GM20000 (cell line): ENCODE data around the gene SPTSSA.

Source experiments
- DNase-seq: peaks from one replicate; pipeline ENCODE4 v3.0.0; 2012; ENCODE audit warnings: low spot score
- TF ChIP-seq, protein P1 (sequence below): IDR thresholded peaks from 2 replicates; pipeline ENCODE4 v1.5.1; 2012; ENCODE audit warnings: mild to moderate bottlenecking, control low read depth; ENCODE audit errors: extremely low read depth, missing control alignments

Gene SPTSSA

GRCh38 chr14:34498684-34499412 is 36.8 kb upstream of the SPTSSA start:
- peak; percentile 34 for DNase-seq
- TF ChIP-seq, protein P1, sequence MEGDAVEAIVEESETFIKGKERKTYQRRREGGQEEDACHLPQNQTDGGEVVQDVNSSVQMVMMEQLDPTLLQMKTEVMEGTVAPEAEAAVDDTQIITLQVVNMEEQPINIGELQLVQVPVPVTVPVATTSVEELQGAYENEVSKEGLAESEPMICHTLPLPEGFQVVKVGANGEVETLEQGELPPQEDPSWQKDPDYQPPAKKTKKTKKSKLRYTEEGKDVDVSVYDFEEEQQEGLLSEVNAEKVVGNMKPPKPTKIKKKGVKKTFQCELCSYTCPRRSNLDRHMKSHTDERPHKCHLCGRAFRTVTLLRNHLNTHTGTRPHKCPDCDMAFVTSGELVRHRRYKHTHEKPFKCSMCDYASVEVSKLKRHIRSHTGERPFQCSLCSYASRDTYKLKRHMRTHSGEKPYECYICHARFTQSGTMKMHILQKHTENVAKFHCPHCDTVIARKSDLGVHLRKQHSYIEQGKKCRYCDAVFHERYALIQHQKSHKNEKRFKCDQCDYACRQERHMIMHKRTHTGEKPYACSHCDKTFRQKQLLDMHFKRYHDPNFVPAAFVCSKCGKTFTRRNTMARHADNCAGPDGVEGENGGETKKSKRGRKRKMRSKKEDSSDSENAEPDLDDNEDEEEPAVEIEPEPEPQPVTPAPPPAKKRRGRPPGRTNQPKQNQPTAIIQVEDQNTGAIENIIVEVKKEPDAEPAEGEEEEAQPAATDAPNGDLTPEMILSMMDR: peak; percentile 10

GRCh38 chr14:34496679-34497513 is 34.9 kb upstream of the SPTSSA start:
- TF ChIP-seq, protein P1: no peak
- no peak for DNase-seq

DNA sequence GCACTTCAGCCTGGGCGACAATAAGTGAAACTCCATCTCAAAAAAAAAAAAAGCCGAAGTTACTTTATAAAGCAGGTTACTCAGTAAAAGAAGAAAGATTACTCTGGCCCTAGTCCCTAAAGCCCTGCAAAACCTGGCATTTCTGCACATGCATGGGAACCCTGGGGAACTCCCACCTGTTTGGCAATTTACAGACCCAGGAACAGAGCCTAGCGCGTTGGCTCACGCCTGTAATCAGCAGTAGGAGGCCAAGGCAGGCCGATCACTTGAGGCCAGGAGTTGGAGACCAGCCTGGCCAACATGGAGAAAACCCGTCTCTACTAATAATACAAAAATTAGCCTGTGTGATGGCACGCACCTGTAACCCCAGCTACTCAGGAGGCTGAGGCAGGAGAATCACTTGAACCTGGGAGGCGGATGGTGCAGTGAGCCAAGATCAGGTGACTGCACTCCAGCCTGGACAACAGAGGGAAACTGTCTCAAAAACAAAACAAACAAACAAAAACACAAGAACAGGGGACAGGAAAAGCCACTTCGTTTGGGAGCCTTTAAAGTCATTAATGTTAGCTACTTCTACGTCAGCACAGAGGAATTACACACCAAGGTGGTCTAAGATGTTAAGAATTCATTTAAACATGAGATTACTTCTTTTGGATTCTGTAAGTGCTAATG is 34.1 kb upstream of the SPTSSA start:
- TF ChIP-seq, protein P1: no peak
- DNase-seq: no peak

GRCh38 chr14:34489324-34489723 is 27.3 kb upstream of the SPTSSA start:
- DNase-seq: no peak
- TF ChIP-seq, protein P1: no peak

- DNase-seq: no peak
- TF ChIP-seq, protein P1: no peak
Observed at GRCh38 chr14:34488528-34488927, 26.5 kb upstream of the SPTSSA start.

- DNase-seq: no peak
- TF ChIP-seq, protein P1: no peak
Observed at GRCh38 chr14:34484726-34485125, 22.7 kb upstream of the SPTSSA start.

- DNase-seq: no peak
- TF ChIP-seq, protein P1: no peak
Observed at GRCh38 chr14:34482463-34482862, 20.4 kb upstream of the SPTSSA start.
